Measurements from ENCODE around the gene HIPK2.

DNA sequence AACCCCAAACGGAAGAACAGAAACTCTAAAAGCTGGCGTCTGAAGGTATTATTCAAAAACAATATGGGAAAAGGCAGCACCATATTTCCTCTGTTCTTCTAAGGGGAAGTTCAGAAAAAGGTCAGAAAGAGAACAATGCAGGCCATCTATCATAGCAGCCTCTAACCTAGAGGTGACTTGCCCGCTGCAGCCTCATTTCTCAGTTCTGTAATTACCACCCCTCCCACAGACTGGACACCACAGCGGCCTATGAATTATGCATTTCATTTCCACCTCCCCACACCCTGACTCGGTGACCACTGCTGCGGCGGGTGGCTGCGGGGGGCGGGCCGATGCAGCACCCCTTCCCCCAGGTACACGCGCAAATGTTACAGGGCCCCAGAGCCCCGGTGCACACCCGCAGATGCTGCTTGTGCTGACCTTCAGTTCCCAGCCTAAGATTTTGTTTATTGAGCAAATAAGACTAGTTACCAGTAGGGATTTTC, 128.8 kb downstream of the HIPK2 start:
- TF ChIP-seq, protein P1, sequence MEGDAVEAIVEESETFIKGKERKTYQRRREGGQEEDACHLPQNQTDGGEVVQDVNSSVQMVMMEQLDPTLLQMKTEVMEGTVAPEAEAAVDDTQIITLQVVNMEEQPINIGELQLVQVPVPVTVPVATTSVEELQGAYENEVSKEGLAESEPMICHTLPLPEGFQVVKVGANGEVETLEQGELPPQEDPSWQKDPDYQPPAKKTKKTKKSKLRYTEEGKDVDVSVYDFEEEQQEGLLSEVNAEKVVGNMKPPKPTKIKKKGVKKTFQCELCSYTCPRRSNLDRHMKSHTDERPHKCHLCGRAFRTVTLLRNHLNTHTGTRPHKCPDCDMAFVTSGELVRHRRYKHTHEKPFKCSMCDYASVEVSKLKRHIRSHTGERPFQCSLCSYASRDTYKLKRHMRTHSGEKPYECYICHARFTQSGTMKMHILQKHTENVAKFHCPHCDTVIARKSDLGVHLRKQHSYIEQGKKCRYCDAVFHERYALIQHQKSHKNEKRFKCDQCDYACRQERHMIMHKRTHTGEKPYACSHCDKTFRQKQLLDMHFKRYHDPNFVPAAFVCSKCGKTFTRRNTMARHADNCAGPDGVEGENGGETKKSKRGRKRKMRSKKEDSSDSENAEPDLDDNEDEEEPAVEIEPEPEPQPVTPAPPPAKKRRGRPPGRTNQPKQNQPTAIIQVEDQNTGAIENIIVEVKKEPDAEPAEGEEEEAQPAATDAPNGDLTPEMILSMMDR (IDR thresholded peaks at IDR 0.05), result no peak
- TF ChIP-seq SMC3 (IDR thresholded peaks at IDR 0.05), result no peak
- TF ChIP-seq POLR2A (IDR thresholded peaks at IDR 0.05; ENCODE audit: low read length), result no peak
- TF ChIP-seq, protein P2, sequence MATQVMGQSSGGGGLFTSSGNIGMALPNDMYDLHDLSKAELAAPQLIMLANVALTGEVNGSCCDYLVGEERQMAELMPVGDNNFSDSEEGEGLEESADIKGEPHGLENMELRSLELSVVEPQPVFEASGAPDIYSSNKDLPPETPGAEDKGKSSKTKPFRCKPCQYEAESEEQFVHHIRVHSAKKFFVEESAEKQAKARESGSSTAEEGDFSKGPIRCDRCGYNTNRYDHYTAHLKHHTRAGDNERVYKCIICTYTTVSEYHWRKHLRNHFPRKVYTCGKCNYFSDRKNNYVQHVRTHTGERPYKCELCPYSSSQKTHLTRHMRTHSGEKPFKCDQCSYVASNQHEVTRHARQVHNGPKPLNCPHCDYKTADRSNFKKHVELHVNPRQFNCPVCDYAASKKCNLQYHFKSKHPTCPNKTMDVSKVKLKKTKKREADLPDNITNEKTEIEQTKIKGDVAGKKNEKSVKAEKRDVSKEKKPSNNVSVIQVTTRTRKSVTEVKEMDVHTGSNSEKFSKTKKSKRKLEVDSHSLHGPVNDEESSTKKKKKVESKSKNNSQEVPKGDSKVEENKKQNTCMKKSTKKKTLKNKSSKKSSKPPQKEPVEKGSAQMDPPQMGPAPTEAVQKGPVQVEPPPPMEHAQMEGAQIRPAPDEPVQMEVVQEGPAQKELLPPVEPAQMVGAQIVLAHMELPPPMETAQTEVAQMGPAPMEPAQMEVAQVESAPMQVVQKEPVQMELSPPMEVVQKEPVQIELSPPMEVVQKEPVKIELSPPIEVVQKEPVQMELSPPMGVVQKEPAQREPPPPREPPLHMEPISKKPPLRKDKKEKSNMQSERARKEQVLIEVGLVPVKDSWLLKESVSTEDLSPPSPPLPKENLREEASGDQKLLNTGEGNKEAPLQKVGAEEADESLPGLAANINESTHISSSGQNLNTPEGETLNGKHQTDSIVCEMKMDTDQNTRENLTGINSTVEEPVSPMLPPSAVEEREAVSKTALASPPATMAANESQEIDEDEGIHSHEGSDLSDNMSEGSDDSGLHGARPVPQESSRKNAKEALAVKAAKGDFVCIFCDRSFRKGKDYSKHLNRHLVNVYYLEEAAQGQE (IDR thresholded peaks at IDR 0.05), result no peak
- no peak for TF ChIP-seq MAZ (IDR thresholded peaks at IDR 0.05; ENCODE audit: borderline replicate concordance, low read depth, low read length)
- TF ChIP-seq, protein P3, sequence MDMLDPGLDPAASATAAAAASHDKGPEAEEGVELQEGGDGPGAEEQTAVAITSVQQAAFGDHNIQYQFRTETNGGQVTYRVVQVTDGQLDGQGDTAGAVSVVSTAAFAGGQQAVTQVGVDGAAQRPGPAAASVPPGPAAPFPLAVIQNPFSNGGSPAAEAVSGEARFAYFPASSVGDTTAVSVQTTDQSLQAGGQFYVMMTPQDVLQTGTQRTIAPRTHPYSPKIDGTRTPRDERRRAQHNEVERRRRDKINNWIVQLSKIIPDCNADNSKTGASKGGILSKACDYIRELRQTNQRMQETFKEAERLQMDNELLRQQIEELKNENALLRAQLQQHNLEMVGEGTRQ (IDR thresholded peaks at IDR 0.05), result no peak
- TF ChIP-seq CBX8 (IDR thresholded peaks at IDR 0.05), result no peak
- no peak for TF ChIP-seq TP53 (CRISPR knock-in tag; IDR thresholded peaks at IDR 0.05)
- no peak for TF ChIP-seq EP300 (IDR thresholded peaks at IDR 0.05)
- TF ChIP-seq MYC (IDR thresholded peaks at IDR 0.05; ENCODE audit: borderline replicate concordance, low read length), result no peak
- no peak for TF ChIP-seq NPAS2 (CRISPR knock-in tag; IDR thresholded peaks at IDR 0.05; ENCODE audit: borderline replicate concordance)

Data from A549 (cell line).